Heart left ventricle (tissue), 16 donors: ENCODE results near the gene CCL7. TPM values are rescaled to one million over a fixed set of nuclear protein-coding genes. Genes with fewer than 3 reads are reported as not detected.

Experiments used
- ATAC-seq, 4 donors: fragments of 200-7000 bp; cut with Tn5 transposase; one replicate each; pipeline ENCODE4 v1.9.1; 2020 to 2022; ENCODE audit warnings: moderate library complexity in 4 of 4, mild to moderate bottlenecking in 3 of 4, moderate number of reproducible peaks in 1 of 4
- DNase-seq, 5 donors: peaks; one replicate each; pipeline ENCODE4 v3.0.0-alpha.2; 2020
- H3K27ac ChIP-seq, 12 donors: fragments of 200-600 bp; sonication (generic) in 4 of 12; one replicate each; pipeline versions ENCODE4 v1.5.0 to v1.8.0; 2016 to 2022; ENCODE audit warnings: mild to moderate bottlenecking in 2 of 12
- H3K27me3 ChIP-seq, 9 donors: fragments of 200-600 bp; sonication (generic) in 2 of 9; one replicate each; pipeline versions ENCODE4 v1.5.1 to v1.8.0; 2016 to 2022; ENCODE audit warnings: mild to moderate bottlenecking in 3 of 9
- H3K36me3 ChIP-seq, 9 donors: fragments of 200-600 bp; sonication (generic) in 2 of 9; one replicate each; pipeline versions ENCODE4 v1.5.0 to v1.8.0; 2018 to 2022; ENCODE audit warnings: mild to moderate bottlenecking in 2 of 9
- H3K4me1 ChIP-seq, 12 donors: fragments of 200-600 bp; sonication (generic) in 4 of 12; one replicate each; pipeline versions ENCODE4 v1.5.0 to v1.8.0; 2016 to 2022; ENCODE audit warnings: mild to moderate bottlenecking in 3 of 12
- H3K4me3 ChIP-seq, 12 donors: fragments of 200-600 bp; sonication (generic) in 4 of 12; one replicate each; pipeline versions ENCODE4 v1.5.0 to v1.8.0; 2017 to 2022; ENCODE audit warnings: mild to moderate bottlenecking in 9 of 12, moderate library complexity in 4 of 12
- H3K9me3 ChIP-seq, 12 donors: fragments of 200-600 bp; sonication (generic) in 4 of 12; one replicate each; pipeline versions ENCODE4 v1.5.0 to v1.8.0; 2016 to 2022; ENCODE audit warnings: mild to moderate bottlenecking in 1 of 12
- CTCF ChIP-seq, 12 donors: fragments of 200-600 bp; sonication (generic) in 4 of 12; IDR thresholded peaks; one replicate each; pipeline versions ENCODE4 v1.5.0 to v1.8.0; 2018 to 2022; ENCODE audit warnings: antibody characterized with exemption in 12 of 12, mild to moderate bottlenecking in 5 of 12
- POLR2A ChIP-seq, 2 donors: fragments of 450-650 bp; IDR thresholded peaks; one replicate each; pipeline ENCODE4 v1.6.1; 2017; ENCODE audit warnings: antibody characterized with exemption in 2 of 2, mild to moderate bottlenecking in 2 of 2, moderate library complexity in 2 of 2
- WGBS, 4 donors: extraction: QIAGEN DNeasy Blood & Tissue Kit in 2 of 4; methylation state at CpG; one replicate each; pipeline versions ENCODE4 v1.1.5 to v1.1.7; 2013 to 2018; 5-methylcytosine and 5-hydroxymethylcytosine counted together
- intact Hi-C, 10 donors: fragments of 100-400 bp; cut with DNase I; formaldehyde crosslinking; loops; one replicate each; pipeline versions ENCODE4 v1.11.1 to v1.14.2; 2022
- polyA plus RNA-seq, 2 donors: library from polyadenylated mRNA; stranded (reverse); fragments of 200-250 nt; gene quantifications; one replicate each; pipeline ENCODE4 v1.2.3, GENCODE V29; 2013
- total RNA-seq, 9 donors: library from RNA; depleted of rRNA in 2 of 9; stranded (reverse); fragments of >200 nt in 2 of 9; fragmentation: NEBNext Ultra II Directional in 3 of 9; extraction: Animal tissue kit (Norgen Biotek cat#: 25700) in 3 of 9; gene quantifications; one replicate each; pipeline versions ENCODE4 v1.1.0 to v1.2.4, GENCODE V29; 2016 to 2023
- donor health status: ischemic (EF 13 %, LVEDD 7.1; RV severe dilation, severe dysfunction).
- donor health status: healthy with polysubstance abuse.
- donor health status: DM: no; HTN: yes; CAD: no.
- donor health status: DM: no; HTN: no; CAD: no.
- donor health status: ischemic (EF 25% LVEDD 6.9; RV normal size, moderate dysfunction).
- donor health status: ischemic (EF 25% LVEDD 5.7; RV mildly dilated, moderate dysfunction).
- donor health status: healthy.
- donor health status: DM: yes; HTN: yes; CAD: no.
- donor health status: ischemic (EF 35%, LVEDD 5.7; RV mildly dilated, moderate dysfunction).
- donor health status: nonischemic (EF 11% LVEDD 7.7; RV severe dilation, severe dysfunction).
- donor health status: DM: yes; HTN: yes; CAD: no.
- donor health status: PGD.
- donor health status: ischemic (EF 29% LVEDD 5.4; RV normal size, mild dysfunction).
- donor health status: nonischemic (EF 23%, LVEDD 6.1; RV moderate dilation, normal function).

CCL7 gene
- total and polyA plus RNA-seq, 11 donors, result 0.36 to 3.4 TPM; not detected in 9

- no peak for DNase-seq
- WGBS, 4 donors, result 70 to 79% (median 77%) methylated on average over 7 of the region's 7 CpGs
Measured at GRCh38 chr17:34243364-34244320, 26.4 kb upstream of the CCL7 start.

DNA sequence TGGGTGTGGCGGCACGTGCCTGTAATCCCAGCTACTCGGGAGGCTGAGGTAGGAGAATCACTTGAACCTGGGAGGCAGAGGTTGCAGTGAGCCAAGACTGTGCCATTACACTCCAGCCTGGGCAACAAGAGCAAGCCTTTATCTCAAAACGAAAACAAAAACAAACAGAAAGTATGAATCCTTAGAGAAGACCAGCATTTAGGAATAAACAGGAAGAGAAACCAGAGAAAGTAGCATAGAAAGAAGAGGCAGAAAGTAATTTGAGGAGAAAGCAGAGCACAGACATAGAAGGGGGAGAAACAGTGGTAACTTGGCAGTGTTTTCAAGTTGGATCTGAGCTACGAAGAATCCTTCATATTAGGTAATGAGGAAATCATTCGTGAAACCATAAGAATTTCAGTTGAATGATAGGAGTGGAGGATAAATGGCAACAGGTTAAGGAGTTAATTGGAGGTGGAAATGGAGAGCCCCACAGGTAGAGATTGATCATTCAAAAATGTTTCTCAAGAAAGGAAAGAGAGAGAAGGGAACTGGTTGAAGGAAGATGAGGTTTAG lies 24.6 kb upstream of the CCL7 start:
- TF ChIP-seq POLR2A (IDR thresholded peaks at IDR 0.05) (no peak), CTCF (IDR thresholded peaks at IDR 0.05) (no peak)
- Histone ChIP-seq H3K36me3 (no peaks in the 10 kb centered on the region), H3K4me3 (no peak overlapping the region), H3K9me3 (no peaks in the 10 kb centered on the region), H3K4me1 (peaks cover 6 to 98% (median 54%) of the 10 kb centered on the region in 12 donors), H3K27ac (peak overlapping the region in 2 of 12 donors; percentile 36 to 87), H3K27me3 (no peaks in the 10 kb centered on the region)
- no peak for ATAC-seq
- no peak for DNase-seq
- WGBS, 4 donors, result 87 to 89% (median 87%) methylated on average over 6 of the region's 6 CpGs
- intact Hi-C loops, result no loop called here

More at GRCh38 chr17:34243364-34244320, 26.4 kb upstream of the CCL7 start:
- no peaks in the 10 kb centered on the region for H3K27me3 ChIP-seq
- H3K9me3 ChIP-seq, result no peaks in the 10 kb centered on the region
- TF ChIP-seq CTCF (IDR thresholded peaks at IDR 0.05) (no peak), POLR2A (IDR thresholded peaks at IDR 0.05) (no peak)
- no peaks in the 10 kb centered on the region for H3K36me3 ChIP-seq
- intact Hi-C loops, result no loop called here
- ATAC-seq, result no peak
- H3K4me1 ChIP-seq, result peaks cover 0 to 95% (median 53%) of the 10 kb centered on the region in 12 donors
- H3K4me3 ChIP-seq, result no peak overlapping the region
- peak overlapping the region in 8 of 12 donors; percentile 2 to 87 (median 48) for H3K27ac ChIP-seq

- Histone ChIP-seq H3K4me1 (peaks cover 8 to 98% (median 54%) of the 10 kb centered on the region in 12 donors), H3K9me3 (no peaks in the 10 kb centered on the region), H3K36me3 (no peaks in the 10 kb centered on the region), H3K27me3 (no peaks in the 10 kb centered on the region), H3K4me3 (no peak overlapping the region), H3K27ac (peak overlapping the region in 4 of 12 donors; percentile 16 to 87 (median 33))
- intact Hi-C loops, result no loop called here
- ATAC-seq (peak in 2 of 4 donors; percentile 39 to 57), DNase-seq (no peak)
- WGBS, 4 donors, result 83 to 98% (median 93%) methylated on average over 1 of the region's 1 CpG
- TF ChIP-seq POLR2A (IDR thresholded peaks at IDR 0.05), result no peak
Measured at GRCh38 chr17:34246446-34246845, 23.6 kb upstream of the CCL7 start.

DNA sequence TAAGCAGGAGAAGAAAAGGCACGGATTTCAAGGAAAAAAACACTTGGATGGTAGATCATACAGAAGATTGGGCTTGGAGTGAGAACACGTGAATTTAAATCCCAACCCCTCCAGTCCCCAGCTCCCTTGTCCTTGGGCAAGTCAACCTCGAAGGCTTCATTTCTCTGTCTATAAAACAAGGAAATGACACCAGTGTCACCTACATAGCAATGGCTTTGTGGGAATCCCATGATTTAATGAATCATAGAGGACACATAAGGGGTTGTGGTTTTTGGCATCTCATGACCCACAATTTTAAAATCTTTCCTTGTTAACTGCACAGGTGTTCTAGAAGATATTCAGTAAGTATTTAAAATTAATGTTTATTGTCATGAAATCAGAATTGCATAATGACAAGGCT lies 23.1 kb upstream of the CCL7 start:
- 89 to 92% (median 91%) methylated on average over 3 of the region's 3 CpGs for WGBS, 4 donors
- peak overlapping the region in 3 of 12 donors; percentile 15 to 87 (median 40) for H3K27ac ChIP-seq
- intact Hi-C loops, result no loop called here
- no peak for DNase-seq
- H3K4me1 ChIP-seq, result peaks cover 12 to 98% (median 54%) of the 10 kb centered on the region in 12 donors
- H3K9me3 ChIP-seq, result no peaks in the 10 kb centered on the region
- H3K36me3 ChIP-seq, result no peaks in the 10 kb centered on the region
- TF ChIP-seq POLR2A (IDR thresholded peaks at IDR 0.05) (no peak), CTCF (IDR thresholded peaks at IDR 0.05) (no peak)
- no peak overlapping the region for H3K4me3 ChIP-seq
- no peak for ATAC-seq
- no peaks in the 10 kb centered on the region for H3K27me3 ChIP-seq
